ENCODE measurements around the gene PPFIBP2.

DNA sequence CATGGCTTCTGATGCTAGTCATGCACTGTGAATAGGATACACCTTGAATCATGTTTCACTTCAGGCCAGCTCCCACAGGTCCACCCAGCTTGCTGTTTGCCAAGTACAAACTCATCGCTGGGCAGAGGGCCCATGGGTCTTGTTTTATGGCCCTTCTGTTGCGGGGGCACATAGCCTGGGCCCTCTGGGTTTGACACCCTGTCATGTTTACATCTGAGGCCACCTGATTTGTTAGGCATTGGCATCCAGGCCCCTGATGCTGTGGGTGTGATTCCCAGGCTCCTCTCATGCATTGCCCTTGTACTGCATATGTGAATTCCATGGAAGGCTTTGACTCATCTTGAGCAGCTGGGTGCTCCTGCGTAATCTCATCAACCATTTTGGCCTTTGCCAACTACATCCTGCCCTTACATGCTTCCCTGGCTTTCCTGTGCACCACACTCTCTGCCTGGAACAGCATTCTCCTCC, 32.6 kb downstream of the PPFIBP2 start:
- TF ChIP-seq, protein P1, sequence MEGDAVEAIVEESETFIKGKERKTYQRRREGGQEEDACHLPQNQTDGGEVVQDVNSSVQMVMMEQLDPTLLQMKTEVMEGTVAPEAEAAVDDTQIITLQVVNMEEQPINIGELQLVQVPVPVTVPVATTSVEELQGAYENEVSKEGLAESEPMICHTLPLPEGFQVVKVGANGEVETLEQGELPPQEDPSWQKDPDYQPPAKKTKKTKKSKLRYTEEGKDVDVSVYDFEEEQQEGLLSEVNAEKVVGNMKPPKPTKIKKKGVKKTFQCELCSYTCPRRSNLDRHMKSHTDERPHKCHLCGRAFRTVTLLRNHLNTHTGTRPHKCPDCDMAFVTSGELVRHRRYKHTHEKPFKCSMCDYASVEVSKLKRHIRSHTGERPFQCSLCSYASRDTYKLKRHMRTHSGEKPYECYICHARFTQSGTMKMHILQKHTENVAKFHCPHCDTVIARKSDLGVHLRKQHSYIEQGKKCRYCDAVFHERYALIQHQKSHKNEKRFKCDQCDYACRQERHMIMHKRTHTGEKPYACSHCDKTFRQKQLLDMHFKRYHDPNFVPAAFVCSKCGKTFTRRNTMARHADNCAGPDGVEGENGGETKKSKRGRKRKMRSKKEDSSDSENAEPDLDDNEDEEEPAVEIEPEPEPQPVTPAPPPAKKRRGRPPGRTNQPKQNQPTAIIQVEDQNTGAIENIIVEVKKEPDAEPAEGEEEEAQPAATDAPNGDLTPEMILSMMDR (conservative IDR thresholded peaks at IDR 0.05), result no peak
- TF ChIP-seq EZH2 (IDR thresholded peaks at IDR 0.05; ENCODE audit: low read depth), result no peak
